Measurements from ENCODE around the gene KIAA0825.
A peak's percentile ranks its signal among the peaks of the same experiment; 100 is the strongest.
"Not testable (repeated sequence)": the region's sequence is repeated elsewhere in the genome, so short reads cannot be mapped to it uniquely, and the experiment has no call there.

The KIAA0825 gene

GRCh38 chr5:94618493-94619328 is at the start of gene KIAA0825, which contains the start of gene SLF1:
KIAA0825 (minus strand) TSS chr5:94618604; CDS start chr5:94537126, 81,478 bp downstream.
SLF1 (plus strand) TSS chr5:94618669; CDS start chr5:94628811, 10,142 bp downstream.
- DNase-seq = peak; percentile 71

- DNase-seq = no peak
Observed at GRCh38 chr5:94667937-94668336, 49.5 kb upstream of the KIAA0825 start.

GRCh38 chr5:94661086-94661485 is 42.7 kb upstream of the KIAA0825 start:
- DNase-seq = no peak

GRCh38 chr5:94660506-94660905 is 42.1 kb upstream of the KIAA0825 start:
- no peak for DNase-seq

- DNase-seq = no peak
Observed at GRCh38 chr5:94658272-94658671, 39.9 kb upstream of the KIAA0825 start.

GRCh38 chr5:94649874-94650273 is 31.5 kb upstream of the KIAA0825 start:
- DNase-seq = no peak

GRCh38 chr5:94646758-94647157 is 28.4 kb upstream of the KIAA0825 start:
- no peak for DNase-seq

- DNase-seq = no peak
Observed at GRCh38 chr5:94645053-94645452, 26.6 kb upstream of the KIAA0825 start.

- no peak for DNase-seq
Observed at GRCh38 chr5:94640176-94640575, 21.8 kb upstream of the KIAA0825 start.

GRCh38 chr5:94632024-94632423 is 13.6 kb upstream of the KIAA0825 start:
- peak; percentile 5 for DNase-seq

GRCh38 chr5:94627191-94627590 is 8.8 kb upstream of the KIAA0825 start:
- no peak for DNase-seq

- DNase-seq = no peak
Observed at GRCh38 chr5:94623877-94624276, 5.5 kb upstream of the KIAA0825 start.

- no peak for DNase-seq
Observed at GRCh38 chr5:94623011-94623410, 4.6 kb upstream of the KIAA0825 start.

- no peak for DNase-seq
Observed at GRCh38 chr5:94621763-94622162, 3.4 kb upstream of the KIAA0825 start.

GRCh38 chr5:94620256-94620655 is 1.9 kb upstream of the KIAA0825 start:
- DNase-seq = no peak

- DNase-seq = peak; percentile 70
Observed at GRCh38 chr5:94618029-94618492, 343 bp downstream of the KIAA0825 start.

GRCh38 chr5:94615862-94616261 is 2.5 kb downstream of the KIAA0825 start:
- no peak for DNase-seq

GRCh38 chr5:94614156-94614805 is 4.1 kb downstream of the KIAA0825 start:
- no peak for DNase-seq

GRCh38 chr5:94613583-94613982 is 4.8 kb downstream of the KIAA0825 start:
- DNase-seq = peak; percentile 21

GRCh38 chr5:94595281-94595840 is 23.0 kb downstream of the KIAA0825 start:
- peak; percentile 86 for DNase-seq

- peak; percentile 27 for DNase-seq
Observed at GRCh38 chr5:94577466-94578245, 40.7 kb downstream of the KIAA0825 start.

GRCh38 chr5:94575196-94575595 is 43.2 kb downstream of the KIAA0825 start:
- no peak for DNase-seq

GRCh38 chr5:94573349-94573748 is 45.1 kb downstream of the KIAA0825 start:
- not testable (repeated sequence) for DNase-seq
